ENCODE results near the gene PTPRS.

DNA sequence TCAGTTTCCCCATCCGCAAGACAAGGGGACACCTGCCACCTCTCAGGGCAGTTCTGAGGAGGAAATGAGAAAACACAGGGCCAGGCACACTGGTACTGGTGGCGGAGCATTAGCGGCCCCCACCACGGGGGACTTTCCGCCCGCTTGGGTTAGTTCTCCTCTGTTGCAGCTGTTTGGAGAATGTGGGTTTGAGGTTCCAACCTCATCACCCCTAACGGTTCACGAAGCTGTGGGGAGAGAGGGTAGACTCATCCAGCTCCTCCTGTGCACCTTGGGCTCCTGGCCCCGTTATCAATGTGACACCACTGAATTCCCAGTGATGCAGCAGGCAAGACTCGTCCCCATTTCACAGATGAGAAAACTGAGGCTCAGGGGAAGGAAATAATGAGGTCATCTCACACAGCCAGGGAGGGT lies 10.3 kb downstream of the PTPRS start:
- TF ChIP-seq, protein P1, sequence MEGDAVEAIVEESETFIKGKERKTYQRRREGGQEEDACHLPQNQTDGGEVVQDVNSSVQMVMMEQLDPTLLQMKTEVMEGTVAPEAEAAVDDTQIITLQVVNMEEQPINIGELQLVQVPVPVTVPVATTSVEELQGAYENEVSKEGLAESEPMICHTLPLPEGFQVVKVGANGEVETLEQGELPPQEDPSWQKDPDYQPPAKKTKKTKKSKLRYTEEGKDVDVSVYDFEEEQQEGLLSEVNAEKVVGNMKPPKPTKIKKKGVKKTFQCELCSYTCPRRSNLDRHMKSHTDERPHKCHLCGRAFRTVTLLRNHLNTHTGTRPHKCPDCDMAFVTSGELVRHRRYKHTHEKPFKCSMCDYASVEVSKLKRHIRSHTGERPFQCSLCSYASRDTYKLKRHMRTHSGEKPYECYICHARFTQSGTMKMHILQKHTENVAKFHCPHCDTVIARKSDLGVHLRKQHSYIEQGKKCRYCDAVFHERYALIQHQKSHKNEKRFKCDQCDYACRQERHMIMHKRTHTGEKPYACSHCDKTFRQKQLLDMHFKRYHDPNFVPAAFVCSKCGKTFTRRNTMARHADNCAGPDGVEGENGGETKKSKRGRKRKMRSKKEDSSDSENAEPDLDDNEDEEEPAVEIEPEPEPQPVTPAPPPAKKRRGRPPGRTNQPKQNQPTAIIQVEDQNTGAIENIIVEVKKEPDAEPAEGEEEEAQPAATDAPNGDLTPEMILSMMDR (IDR thresholded peaks at IDR 0.05), result no peak
- TF ChIP-seq POLR2A (IDR thresholded peaks at IDR 0.05), result no peak
